Neural progenitor cell (in vitro differentiated cells): ENCODE measurements around the gene OR2AT4. TPM values are rescaled to one million over a fixed set of nuclear protein-coding genes. Genes with fewer than 3 reads are reported as not detected.

ENCODE experiments used
- DNase-seq: peaks from one replicate; pipeline ENCODE4 v3.0.0-alpha.2; 2016; ENCODE audit warnings: low spot score
- H2AFZ ChIP-seq: fragments of 200-600 bp; sonication (generic); replicated peaks from 2 replicates; pipeline ENCODE4 v1.6.1; 2016; ENCODE audit warnings: antibody characterized with exemption
- H3F3A ChIP-seq: fragments of 200-600 bp; sonication (generic); 2 replicates; pipeline ENCODE4 v1.6.1; 2016; ENCODE audit warnings: antibody characterized with exemption, low read depth
- H3K27ac ChIP-seq: fragments of 200-600 bp; sonication (generic); 2 replicates; pipeline ENCODE4 v1.5.1; 2016; ENCODE audit warnings: mild to moderate bottlenecking
- H3K27me3 ChIP-seq: fragments of 200-600 bp; sonication (generic); 2 replicates; pipeline ENCODE4 v1.6.1; 2016; ENCODE audit warnings: mild to moderate bottlenecking, moderate library complexity
- H3K36me3 ChIP-seq: fragments of 200-600 bp; sonication (generic); 2 replicates; pipeline ENCODE4 v1.5.1; 2016
- H3K4me1 ChIP-seq: fragments of 200-600 bp; sonication (generic); 2 replicates; pipeline ENCODE4 v1.6.1; 2016; ENCODE audit warnings: mixed run types
- H3K4me2 ChIP-seq: fragments of 200-600 bp; sonication (generic); 2 replicates; pipeline ENCODE4 v1.6.1; 2016
- H3K4me3 ChIP-seq: fragments of 200-600 bp; sonication (generic); 2 replicates; pipeline ENCODE4 v1.5.1; 2016
- H3K79me2 ChIP-seq: fragments of 200-600 bp; sonication (generic); 2 replicates; pipeline ENCODE4 v1.6.1; 2016; ENCODE audit warnings: low read depth
- H3K9ac ChIP-seq: fragments of 200-600 bp; sonication (generic); 2 replicates; pipeline ENCODE4 v1.6.1; 2016
- H3K9me3 ChIP-seq: fragments of 200-600 bp; sonication (generic); 2 replicates; pipeline ENCODE4 v1.5.1; 2016; ENCODE audit warnings: low read depth
- H4K20me1 ChIP-seq: fragments of 200-600 bp; sonication (generic); 2 replicates; pipeline ENCODE4 v1.6.1; 2016; ENCODE audit warnings: low read depth
- H3K27ac Mint-ChIP-seq: 3 replicates; pipeline ENCODE4 v1.8.0; 2021; ENCODE audit warnings: mixed read lengths
- H3K27me3 Mint-ChIP-seq: 2 replicates; pipeline ENCODE4 v1.8.0; 2022; ENCODE audit warnings: low read depth, mild to moderate bottlenecking, inconsistent platforms, moderate library complexity, mixed read lengths; ENCODE audit not compliant: insufficient read depth
- H3K36me3 Mint-ChIP-seq: 3 replicates; pipeline ENCODE4 v1.8.0; 2021; ENCODE audit warnings: mixed read lengths
- H3K4me1 Mint-ChIP-seq: 3 replicates; pipeline ENCODE4 v1.8.0; 2021; ENCODE audit warnings: mixed read lengths
- H3K4me3 Mint-ChIP-seq: 3 replicates; pipeline ENCODE4 v1.8.0; 2021; ENCODE audit warnings: mild to moderate bottlenecking, moderate library complexity, mixed read lengths
- H3K9me3 Mint-ChIP-seq: 3 replicates; pipeline ENCODE4 v1.8.0; 2020; ENCODE audit warnings: mixed read lengths
- CTCF ChIP-seq: fragments of 200-600 bp; sonication (generic); IDR thresholded peaks from 2 replicates; pipeline ENCODE4 v1.5.1; 2017; ENCODE audit warnings: antibody characterized with exemption, mild to moderate bottlenecking
- EZH2 ChIP-seq: fragments of 200-600 bp; sonication (generic); IDR thresholded peaks from 2 replicates; pipeline ENCODE4 v1.6.1; 2017; ENCODE audit warnings: antibody characterized with exemption, mild to moderate bottlenecking, moderate library complexity
- EZH2phosphoT487 ChIP-seq: fragments of 200-600 bp; sonication (generic); IDR thresholded peaks from 2 replicates; pipeline ENCODE4 v1.6.1; 2017; ENCODE audit warnings: antibody characterized with exemption
- total RNA-seq: library from RNA; depleted of rRNA; stranded (reverse); fragments of >200 nt; gene quantifications from 2 replicates; pipeline ENCODE4 v1.2.3, GENCODE V29; 2015; ENCODE audit warnings: low replicate concordance

Gene OR2AT4
- total RNA-seq, 1 donor from 2014 or later, result 0.22 TPM

DNA sequence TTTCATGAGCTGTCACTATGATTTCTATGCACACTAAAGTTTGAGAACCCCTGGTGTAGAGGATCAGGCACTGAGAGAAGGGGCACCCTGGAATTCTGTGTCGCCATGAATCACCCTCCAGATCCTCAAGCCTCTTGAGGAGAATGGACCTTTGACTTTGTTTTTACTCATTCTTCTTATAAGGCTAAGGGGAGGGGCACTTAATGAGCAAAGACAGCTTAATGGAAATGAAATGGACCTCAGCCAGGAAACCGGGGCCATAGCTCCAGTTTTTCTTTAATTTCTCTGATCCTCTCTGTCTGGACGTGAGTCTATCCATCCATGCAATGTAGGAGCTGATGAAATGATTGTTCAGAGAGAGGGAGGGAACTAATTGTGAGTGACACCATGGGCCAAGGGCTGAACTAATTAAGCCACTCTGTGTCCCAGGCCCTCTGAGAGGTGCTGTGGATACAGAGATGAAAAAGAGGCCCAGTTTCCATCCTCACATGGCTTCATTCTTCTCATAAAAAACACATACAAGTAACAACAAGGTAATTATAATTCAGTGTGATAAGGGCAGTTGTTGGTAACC, 32.8 kb downstream of the OR2AT4 start:
- TF ChIP-seq EZH2 (no peak), EZH2phosphoT487 (no peak), CTCF (no peak)
- no peaks in the 10 kb centered on the region for H3K9me3 ChIP-seq
- no peaks in the 10 kb centered on the region for H3K4me1 Mint-ChIP-seq
- no peaks in the 10 kb centered on the region for H3K27me3 ChIP-seq
- no peaks in the 10 kb centered on the region for H3K9me3 Mint-ChIP-seq
- no peaks in the 10 kb centered on the region for H3K36me3 ChIP-seq
- DNase-seq, result no peak
- no peak overlapping the region for H3K9ac ChIP-seq
- no peaks in the 10 kb centered on the region for H4K20me1 ChIP-seq
- no peaks in the 10 kb centered on the region for H3K36me3 Mint-ChIP-seq
- no peak overlapping the region for H3K4me2 ChIP-seq
- H3F3A ChIP-seq, result no peaks in the 10 kb centered on the region
- no peak overlapping the region for H3K4me3 Mint-ChIP-seq
- H3K27ac ChIP-seq, result no peak overlapping the region
- no peak overlapping the region for H2AFZ ChIP-seq
- no peak overlapping the region for H3K27ac Mint-ChIP-seq
- no peaks in the 10 kb centered on the region for H3K27me3 Mint-ChIP-seq
- no peaks in the 10 kb centered on the region for H3K79me2 ChIP-seq
- H3K4me1 ChIP-seq, result no peaks in the 10 kb centered on the region
- no peak overlapping the region for H3K4me3 ChIP-seq

DNA sequence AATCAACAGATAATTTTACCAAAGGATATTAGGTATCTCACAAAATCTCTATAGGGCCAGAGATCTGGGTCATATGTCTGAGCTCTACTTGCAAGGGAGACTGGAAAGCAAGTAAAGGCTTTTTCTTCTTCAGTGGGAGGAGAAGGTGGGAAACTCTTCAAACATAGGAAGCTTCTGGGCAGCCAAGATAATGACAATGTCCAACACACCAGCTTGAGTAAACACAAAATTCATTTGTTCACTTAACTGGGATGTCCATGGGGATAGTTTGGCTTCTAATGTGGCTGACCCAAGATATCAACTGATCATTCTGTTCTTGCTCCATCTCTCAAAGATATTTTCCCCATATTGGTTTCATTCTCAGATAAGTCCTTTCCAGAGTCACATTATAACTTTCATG, 37.4 kb downstream of the OR2AT4 start:
- TF ChIP-seq EZH2phosphoT487 (no peak), EZH2 (no peak), CTCF (no peak)
- Histone ChIP-seq H3K79me2 (no peaks in the 10 kb centered on the region), H3K9me3 (no peaks in the 10 kb centered on the region), H3K27ac (no peak overlapping the region), H3K27me3 (no peaks in the 10 kb centered on the region), H4K20me1 (no peaks in the 10 kb centered on the region), H3F3A (no peaks in the 10 kb centered on the region), H2AFZ (no peak overlapping the region), H3K4me1 (no peaks in the 10 kb centered on the region), H3K4me2 (no peak overlapping the region), H3K9ac (no peak overlapping the region), H3K36me3 (no peaks in the 10 kb centered on the region), H3K4me3 (no peak overlapping the region)
- no peaks in the 10 kb centered on the region for H3K27me3 Mint-ChIP-seq
- H3K4me1 Mint-ChIP-seq, result no peaks in the 10 kb centered on the region
- DNase-seq, result no peak
- no peak overlapping the region for H3K27ac Mint-ChIP-seq
- no peaks in the 10 kb centered on the region for H3K36me3 Mint-ChIP-seq
- no peak overlapping the region for H3K4me3 Mint-ChIP-seq
- H3K9me3 Mint-ChIP-seq, result no peaks in the 10 kb centered on the region

DNA sequence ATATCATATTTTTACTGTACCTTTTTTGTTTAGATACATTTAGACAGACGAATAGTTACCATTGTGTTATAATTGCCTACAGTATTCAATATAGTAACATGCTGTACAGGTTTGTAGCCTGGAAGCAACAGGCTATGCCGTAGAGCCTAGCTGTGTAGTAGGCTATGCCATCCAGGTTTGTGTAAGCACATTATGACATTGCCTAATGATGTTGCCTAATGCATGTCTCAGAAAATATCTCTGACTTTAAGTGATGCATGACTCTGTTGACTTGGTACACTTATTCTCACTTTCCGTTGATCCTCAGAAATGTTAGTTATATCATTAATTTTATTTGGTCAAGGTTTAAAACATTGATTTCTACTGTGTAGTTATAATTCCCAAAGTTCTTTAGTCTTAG, 39.9 kb downstream of the OR2AT4 start:
- Mint-ChIP-seq H3K4me1 (no peaks in the 10 kb centered on the region), H3K9me3 (peaks cover 12% of the 10 kb centered on the region), H3K4me3 (no peak overlapping the region), H3K27ac (no peak overlapping the region), H3K36me3 (no peaks in the 10 kb centered on the region), H3K27me3 (no peaks in the 10 kb centered on the region)
- Histone ChIP-seq H3K79me2 (no peaks in the 10 kb centered on the region), H3K4me3 (no peak overlapping the region), H3K27me3 (no peaks in the 10 kb centered on the region), H3K4me1 (no peaks in the 10 kb centered on the region), H3F3A (no peaks in the 10 kb centered on the region), H2AFZ (no peak overlapping the region), H3K27ac (no peak overlapping the region), H4K20me1 (no peaks in the 10 kb centered on the region), H3K36me3 (no peaks in the 10 kb centered on the region), H3K9me3 (peaks cover 5% of the 10 kb centered on the region), H3K4me2 (no peak overlapping the region), H3K9ac (no peak overlapping the region)
- TF ChIP-seq EZH2phosphoT487 (no peak), EZH2 (no peak), CTCF (no peak)
- DNase-seq, result no peak
